Astrocyte (in vitro differentiated cells and primary cell): ENCODE data around the gene TOMM5. TPM values are rescaled to one million over a fixed set of nuclear protein-coding genes. Genes with fewer than 3 reads are reported as not detected.

Source experiments
- DNase-seq: peaks from one replicate; pipeline ENCODE4 v3.0.0-alpha.2; 2010; ENCODE audit warnings: low read depth
- FAIRE-seq: peaks from 2 replicates; lab custom pipeline; 2011; peaks lifted over from hg19 to GRCh38; lab: Jason Lieb, UNC
- H2AFZ ChIP-seq: 2 replicates; pipeline ENCODE4 v1.6.0; 2012; ENCODE audit warnings: low read depth, low read length, inconsistent platforms
- H3K27ac ChIP-seq: 2 replicates; pipeline ENCODE4 v1.5.1; 2011; ENCODE audit warnings: low read depth, low read length, inconsistent platforms
- H3K27me3 ChIP-seq: 2 replicates; pipeline ENCODE4 v1.6.0; 2011; ENCODE audit warnings: low read length, inconsistent platforms; ENCODE audit not compliant: insufficient read depth
- H3K36me3 ChIP-seq: 2 replicates; pipeline ENCODE4 v1.5.1; 2011; ENCODE audit warnings: low read length, inconsistent platforms; ENCODE audit not compliant: insufficient read depth
- H3K4me1 ChIP-seq: 2 replicates; pipeline ENCODE4 v1.5.1; 2011; ENCODE audit warnings: low read length, inconsistent platforms; ENCODE audit not compliant: insufficient read depth
- H3K4me2 ChIP-seq: 2 replicates; pipeline ENCODE4 v1.6.0; 2012; ENCODE audit warnings: low read length, inconsistent platforms
- H3K4me3 ChIP-seq: 2 replicates; pipeline ENCODE4 v1.5.1; 2011; ENCODE audit warnings: low read depth, mild to moderate bottlenecking, low read length, inconsistent platforms; ENCODE audit not compliant: insufficient read depth
- H3K79me2 ChIP-seq: 2 replicates; pipeline ENCODE4 v1.6.0; 2012; ENCODE audit warnings: mild to moderate bottlenecking, low read length, inconsistent platforms; ENCODE audit not compliant: insufficient read depth
- H3K9ac ChIP-seq: 2 replicates; pipeline ENCODE4 v1.6.0; 2012; ENCODE audit warnings: mild to moderate bottlenecking, low read length, inconsistent platforms
- H3K9me3 ChIP-seq: 2 replicates; pipeline ENCODE4 v1.5.1; 2012; ENCODE audit warnings: low read depth, mild to moderate bottlenecking, low read length, inconsistent platforms; ENCODE audit not compliant: insufficient read depth
- H4K20me1 ChIP-seq: 2 replicates; pipeline ENCODE4 v1.6.0; 2012; ENCODE audit warnings: low read length, inconsistent platforms; ENCODE audit not compliant: insufficient read depth
- H3K27ac Mint-ChIP-seq: one replicate; pipeline ENCODE4 v1.8.0; 2021; ENCODE audit warnings: mild to moderate bottlenecking, mixed read lengths; ENCODE audit not compliant: unreplicated experiment
- H3K27me3 Mint-ChIP-seq: one replicate; pipeline ENCODE4 v1.8.0; 2021; ENCODE audit warnings: low read depth, mixed read lengths; ENCODE audit not compliant: unreplicated experiment
- H3K36me3 Mint-ChIP-seq: one replicate; pipeline ENCODE4 v1.8.0; 2021; ENCODE audit warnings: low read depth, mixed read lengths; ENCODE audit not compliant: unreplicated experiment
- H3K4me1 Mint-ChIP-seq: one replicate; pipeline ENCODE4 v1.8.0; 2021; ENCODE audit warnings: low read depth, mixed read lengths; ENCODE audit not compliant: unreplicated experiment
- H3K4me3 Mint-ChIP-seq: one replicate; pipeline ENCODE4 v1.8.0; 2021; ENCODE audit warnings: mild to moderate bottlenecking, moderate library complexity, mixed read lengths; ENCODE audit not compliant: unreplicated experiment
- H3K9me3 Mint-ChIP-seq: one replicate; pipeline ENCODE4 v1.8.0; 2021; ENCODE audit warnings: mild to moderate bottlenecking, mixed read lengths; ENCODE audit not compliant: unreplicated experiment
- CTCF ChIP-seq: IDR thresholded peaks from 2 replicates; pipeline ENCODE4 v1.5.1; 2011; ENCODE audit warnings: low read depth, mild to moderate bottlenecking, inconsistent platforms, low read length, moderate library complexity; ENCODE audit not compliant: insufficient read depth
- EZH2 ChIP-seq: IDR thresholded peaks from 2 replicates; pipeline ENCODE4 v1.6.1; 2012; ENCODE audit warnings: mild to moderate bottlenecking, low read length, inconsistent platforms; ENCODE audit not compliant: insufficient read depth
- total RNA-seq: library from RNA; stranded (reverse); gene quantifications from 2 replicates; pipeline ENCODE4 v1.2.1, GENCODE V29; 2021

Gene TOMM5
- total RNA-seq, 1 donor from 2014 or later, result 137 TPM

- Histone ChIP-seq H3K79me2 (no peaks in the 10 kb centered on the region), H3K4me3 (no peak overlapping the region), H3K4me1 (peaks cover 4% of the 10 kb centered on the region), H3K36me3 (no peaks in the 10 kb centered on the region), H3K9ac (no peak overlapping the region), H2AFZ (no peak overlapping the region), H3K27ac (peak overlapping the region; percentile 47), H3K4me2 (no peak overlapping the region), H3K27me3 (no peaks in the 10 kb centered on the region), H4K20me1 (peaks cover 14% of the 10 kb centered on the region), H3K9me3 (no peaks in the 10 kb centered on the region)
- H3K27ac Mint-ChIP-seq, result no peak overlapping the region
- H3K4me3 Mint-ChIP-seq, result no peak overlapping the region
- FAIRE-seq, result peak; percentile 87
- TF ChIP-seq CTCF, result no peak
- no peak for TF ChIP-seq EZH2
- peaks cover 3% of the 10 kb centered on the region for H3K4me1 Mint-ChIP-seq
- no peaks in the 10 kb centered on the region for H3K27me3 Mint-ChIP-seq
- H3K36me3 Mint-ChIP-seq, result peaks cover 3% of the 10 kb centered on the region
- peak; percentile 73 for DNase-seq
- no peaks in the 10 kb centered on the region for H3K9me3 Mint-ChIP-seq
These were observed 36.6 kb downstream of the TOMM5 start for GRCh38 chr9:37555786-37556185.

- Histone ChIP-seq H3K79me2 (no peaks in the 10 kb centered on the region), H3K4me2 (no peak overlapping the region), H3K4me1 (peaks cover 6% of the 10 kb centered on the region), H3K27ac (no peak overlapping the region), H3K9ac (no peak overlapping the region), H3K9me3 (no peaks in the 10 kb centered on the region), H2AFZ (no peak overlapping the region), H3K4me3 (no peak overlapping the region), H4K20me1 (peaks cover 12% of the 10 kb centered on the region), H3K27me3 (no peaks in the 10 kb centered on the region), H3K36me3 (no peaks in the 10 kb centered on the region)
- DNase-seq (no peak), FAIRE-seq (no peak)
- Mint-ChIP-seq H3K9me3 (no peaks in the 10 kb centered on the region), H3K36me3 (peaks cover 3% of the 10 kb centered on the region), H3K4me3 (no peak overlapping the region), H3K4me1 (peaks cover 11% of the 10 kb centered on the region), H3K27me3 (no peaks in the 10 kb centered on the region), H3K27ac (no peak overlapping the region)
- no peak for TF ChIP-seq CTCF
- no peak for TF ChIP-seq EZH2
These were observed 38.1 kb downstream of the TOMM5 start for GRCh38 chr9:37554318-37554717.

- no peak overlapping the region for H3K27ac Mint-ChIP-seq
- Histone ChIP-seq H3K4me1 (peaks cover 6% of the 10 kb centered on the region), H3K27me3 (no peaks in the 10 kb centered on the region), H3K36me3 (no peaks in the 10 kb centered on the region), H3K79me2 (no peaks in the 10 kb centered on the region), H3K4me3 (no peak overlapping the region), H3K9ac (no peak overlapping the region), H3K27ac (no peak overlapping the region), H4K20me1 (peaks cover 16% of the 10 kb centered on the region), H3K9me3 (no peaks in the 10 kb centered on the region), H2AFZ (no peak overlapping the region), H3K4me2 (no peak overlapping the region)
- FAIRE-seq, result no peak
- no peaks in the 10 kb centered on the region for H3K27me3 Mint-ChIP-seq
- H3K4me3 Mint-ChIP-seq, result no peak overlapping the region
- TF ChIP-seq EZH2 (no peak), CTCF (no peak)
- peaks cover 15% of the 10 kb centered on the region for H3K4me1 Mint-ChIP-seq
- no peak for DNase-seq
- H3K36me3 Mint-ChIP-seq, result no peaks in the 10 kb centered on the region
- no peaks in the 10 kb centered on the region for H3K9me3 Mint-ChIP-seq
These were observed 40.5 kb downstream of the TOMM5 start for GRCh38 chr9:37551888-37552287.
